Vagina (tissue), 2 donors: Measurements from ENCODE around the gene SYTL5. TPM values are rescaled to one million over a fixed set of nuclear protein-coding genes. Genes with fewer than 3 reads are reported as not detected.

Experiments used
- DNase-seq, 2 donors: peaks; one replicate each; pipeline ENCODE4 v3.0.0-alpha.2; 2017; ENCODE audit errors: extremely low spot score in 2 of 2
- H3K27ac ChIP-seq: fragments of 200-600 bp; sonication (generic); one replicate; pipeline ENCODE4 v1.5.1; 2019
- H3K27me3 ChIP-seq: fragments of 200-600 bp; sonication (generic); one replicate; pipeline ENCODE4 v1.5.1; 2019
- H3K36me3 ChIP-seq, 2 donors: fragments of 200-600 bp; sonication (generic); one replicate each; pipeline ENCODE4 v1.5.1; 2017 to 2019
- H3K4me1 ChIP-seq: fragments of 200-600 bp; sonication (generic); one replicate; pipeline ENCODE4 v1.5.1; 2019
- H3K4me3 ChIP-seq, 2 donors: fragments of 200-600 bp; sonication (generic); 1 replicate in 1 of 2; 2 replicates in 1 of 2; pipeline ENCODE4 v1.5.1; 2016 to 2019
- H3K9me3 ChIP-seq: fragments of 200-600 bp; sonication (generic); one replicate; pipeline ENCODE4 v1.5.1; 2019
- POLR2A ChIP-seq, 2 donors: fragments of 450-650 bp; IDR thresholded peaks; one replicate each; pipeline ENCODE4 v1.6.1; 2017; ENCODE audit warnings: antibody characterized with exemption in 2 of 2, mild to moderate bottlenecking in 2 of 2, moderate library complexity in 2 of 2
- POLR2AphosphoS5 ChIP-seq, 2 donors: sonication (generic); formaldehyde crosslinking; IDR thresholded peaks; one replicate each; pipeline ENCODE4 v1.9.0; 2017; ENCODE audit warnings: antibody characterized with exemption in 2 of 2, mild to moderate bottlenecking in 2 of 2, low read depth in 1 of 2; ENCODE audit not compliant: insufficient read depth in 1 of 2
- intact Hi-C: fragments of 100-400 bp; cut with DNase I; formaldehyde crosslinking; loops from one replicate; pipeline ENCODE4 v1.15.1; 2023
- total RNA-seq: library from RNA; depleted of rRNA; stranded (reverse); fragments of >200 nt; gene quantifications from one replicate; pipeline ENCODE4 v1.2.3, GENCODE V29; 2016
- TF ChIP-seq, protein P1 (sequence below), 3 experiments: fragments of 450-650 bp in 2 of 3; fragments of 200-600 bp in 1 of 3; sonication (generic) in 1 of 3; IDR thresholded peaks; one replicate each; pipeline ENCODE4 v1.5.1; 2017 to 2019; ENCODE audit warnings: antibody characterized with exemption in 3 of 3, mild to moderate bottlenecking in 2 of 3, moderate library complexity in 2 of 3

The SYTL5 gene
- total RNA-seq, 1 donor from 2014 or later: 1.2 TPM

DNA sequence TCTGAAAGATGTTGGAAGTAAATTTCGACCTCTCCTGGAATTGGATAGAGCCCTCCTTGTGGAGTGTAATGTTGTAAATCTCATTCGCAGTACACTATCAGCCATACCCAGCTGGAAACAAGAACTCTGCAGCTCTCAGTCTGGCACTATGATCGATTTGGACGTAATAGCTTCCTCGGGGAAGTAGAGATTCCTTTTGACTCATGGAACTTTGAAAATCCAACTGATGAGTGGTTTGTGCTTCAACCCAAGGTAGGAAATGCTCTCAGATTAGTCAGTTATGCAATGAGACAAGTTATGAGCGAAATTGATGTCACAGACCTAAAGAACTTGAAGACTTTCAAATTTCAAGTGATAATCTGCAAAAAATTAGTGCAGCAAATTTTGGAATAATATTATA, 103.9 kb downstream of the SYTL5 start:
- Histone ChIP-seq H3K9me3 (no peaks in the 10 kb centered on the region), H3K36me3 (no peaks in the 10 kb centered on the region), H3K4me1 (no peaks in the 10 kb centered on the region), H3K4me3 (no peak overlapping the region), H3K27me3 (no peaks in the 10 kb centered on the region), H3K27ac (no peak overlapping the region)
- no peak for TF ChIP-seq POLR2AphosphoS5 (IDR thresholded peaks at IDR 0.05; ENCODE audit: insufficient read depth in 1 of 2, low read depth in 1 of 2)
- TF ChIP-seq, protein P1, sequence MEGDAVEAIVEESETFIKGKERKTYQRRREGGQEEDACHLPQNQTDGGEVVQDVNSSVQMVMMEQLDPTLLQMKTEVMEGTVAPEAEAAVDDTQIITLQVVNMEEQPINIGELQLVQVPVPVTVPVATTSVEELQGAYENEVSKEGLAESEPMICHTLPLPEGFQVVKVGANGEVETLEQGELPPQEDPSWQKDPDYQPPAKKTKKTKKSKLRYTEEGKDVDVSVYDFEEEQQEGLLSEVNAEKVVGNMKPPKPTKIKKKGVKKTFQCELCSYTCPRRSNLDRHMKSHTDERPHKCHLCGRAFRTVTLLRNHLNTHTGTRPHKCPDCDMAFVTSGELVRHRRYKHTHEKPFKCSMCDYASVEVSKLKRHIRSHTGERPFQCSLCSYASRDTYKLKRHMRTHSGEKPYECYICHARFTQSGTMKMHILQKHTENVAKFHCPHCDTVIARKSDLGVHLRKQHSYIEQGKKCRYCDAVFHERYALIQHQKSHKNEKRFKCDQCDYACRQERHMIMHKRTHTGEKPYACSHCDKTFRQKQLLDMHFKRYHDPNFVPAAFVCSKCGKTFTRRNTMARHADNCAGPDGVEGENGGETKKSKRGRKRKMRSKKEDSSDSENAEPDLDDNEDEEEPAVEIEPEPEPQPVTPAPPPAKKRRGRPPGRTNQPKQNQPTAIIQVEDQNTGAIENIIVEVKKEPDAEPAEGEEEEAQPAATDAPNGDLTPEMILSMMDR (IDR thresholded peaks at IDR 0.05): no peak
- no peak for TF ChIP-seq POLR2A (IDR thresholded peaks at IDR 0.05)
- no peak for DNase-seq
- intact Hi-C loops: no loop called here

DNA sequence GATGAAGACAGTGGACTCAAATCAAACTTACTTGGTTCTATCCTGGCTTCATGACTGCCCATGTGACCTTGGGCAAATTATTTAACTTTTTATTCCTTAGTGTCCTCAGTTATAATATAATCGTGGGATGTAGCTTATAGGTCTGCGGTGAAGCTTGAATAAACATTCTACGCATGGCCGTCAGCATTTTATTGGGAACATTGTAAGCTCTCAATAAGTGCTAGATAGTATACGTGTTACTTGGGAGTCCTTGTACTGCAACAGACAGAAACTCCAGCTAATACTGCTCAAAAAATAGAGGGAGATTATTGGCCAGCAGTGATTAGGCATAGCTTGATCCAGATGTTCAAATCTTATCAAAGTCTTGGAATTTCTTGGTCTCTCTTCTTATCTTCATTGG, 104.8 kb downstream of the SYTL5 start:
- H3K27ac ChIP-seq: no peak overlapping the region
- no peak overlapping the region for H3K4me3 ChIP-seq
- intact Hi-C loops: no loop called here
- TF ChIP-seq POLR2AphosphoS5 (IDR thresholded peaks at IDR 0.05; ENCODE audit: insufficient read depth in 1 of 2, low read depth in 1 of 2) (no peak), POLR2A (IDR thresholded peaks at IDR 0.05) (no peak)
- TF ChIP-seq, protein P1 (IDR thresholded peaks at IDR 0.05): no peak
- no peaks in the 10 kb centered on the region for H3K4me1 ChIP-seq
- H3K36me3 ChIP-seq: no peaks in the 10 kb centered on the region
- H3K27me3 ChIP-seq: no peaks in the 10 kb centered on the region
- DNase-seq: no peak
- no peaks in the 10 kb centered on the region for H3K9me3 ChIP-seq

DNA sequence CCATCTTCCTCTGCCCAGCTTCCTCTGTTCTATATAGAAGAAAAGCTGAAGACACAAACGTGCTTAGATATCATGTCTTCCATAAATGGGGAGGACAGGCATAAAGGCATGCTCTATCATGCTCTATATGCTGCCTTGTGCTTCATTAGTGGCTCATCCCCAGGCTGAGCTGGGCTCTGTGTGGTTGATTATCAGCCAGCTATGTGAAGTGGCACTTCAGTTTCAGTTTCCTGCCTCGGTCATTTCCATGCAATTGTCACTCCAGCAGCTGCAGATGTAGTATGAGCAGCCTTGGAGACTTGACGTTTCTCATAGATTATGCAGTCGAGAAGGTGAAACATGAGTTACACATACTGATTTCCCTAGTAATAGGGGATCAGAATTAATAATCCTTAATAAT, 106.2 kb downstream of the SYTL5 start:
- Histone ChIP-seq H3K36me3 (no peaks in the 10 kb centered on the region), H3K4me1 (no peaks in the 10 kb centered on the region), H3K27me3 (no peaks in the 10 kb centered on the region), H3K9me3 (no peaks in the 10 kb centered on the region), H3K27ac (no peak overlapping the region), H3K4me3 (no peak overlapping the region)
- DNase-seq: no peak
- intact Hi-C loops: no loop called here
- TF ChIP-seq, protein P1 (IDR thresholded peaks at IDR 0.05): no peak
- no peak for TF ChIP-seq POLR2AphosphoS5 (IDR thresholded peaks at IDR 0.05; ENCODE audit: insufficient read depth in 1 of 2, low read depth in 1 of 2)
- no peak for TF ChIP-seq POLR2A (IDR thresholded peaks at IDR 0.05)

DNA sequence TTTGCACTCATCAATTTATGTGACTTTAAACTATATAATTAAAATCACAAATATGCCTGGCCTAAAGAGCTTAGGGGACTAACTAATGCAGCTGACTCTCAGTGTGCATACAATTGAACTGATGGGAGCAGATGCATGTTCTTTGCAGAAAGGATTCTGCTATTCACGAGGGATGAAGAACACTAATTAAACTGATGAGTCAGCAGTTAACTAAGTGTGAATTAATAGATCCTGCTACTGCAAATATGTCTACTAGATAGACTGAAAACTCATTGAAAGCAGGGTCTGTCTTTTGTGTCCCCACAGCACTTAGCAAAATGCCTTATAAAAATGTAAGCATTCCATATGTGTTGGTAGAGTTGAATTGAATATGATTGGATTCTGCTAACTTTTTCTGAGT, 110.4 kb downstream of the SYTL5 start:
- intact Hi-C loops: no loop called here
- TF ChIP-seq POLR2A (IDR thresholded peaks at IDR 0.05) (no peak), POLR2AphosphoS5 (IDR thresholded peaks at IDR 0.05; ENCODE audit: insufficient read depth in 1 of 2, low read depth in 1 of 2) (no peak)
- TF ChIP-seq, protein P1 (IDR thresholded peaks at IDR 0.05): no peak
- Histone ChIP-seq H3K27me3 (no peaks in the 10 kb centered on the region), H3K36me3 (no peaks in the 10 kb centered on the region), H3K27ac (no peak overlapping the region), H3K4me3 (no peak overlapping the region), H3K9me3 (no peaks in the 10 kb centered on the region), H3K4me1 (no peaks in the 10 kb centered on the region)
- DNase-seq: no peak

DNA sequence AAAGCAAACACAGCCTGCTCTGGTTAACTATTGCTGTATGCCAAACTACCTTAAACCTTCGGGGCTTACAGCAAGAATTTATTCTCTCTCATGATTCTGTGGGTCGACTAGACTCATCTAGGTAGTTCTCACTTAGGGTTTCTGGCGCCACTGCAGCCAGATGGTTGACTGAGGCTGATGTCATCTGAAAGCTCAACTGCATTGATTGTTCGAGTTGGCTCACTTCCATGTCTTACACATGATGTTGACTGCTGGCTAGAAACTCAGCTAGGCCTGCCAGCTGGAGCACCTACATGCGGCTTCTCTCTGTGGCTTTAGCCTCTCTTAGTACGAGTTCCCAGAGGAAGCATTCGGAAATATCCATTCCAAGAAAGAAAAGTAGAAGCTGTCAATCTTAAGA, 111.1 kb downstream of the SYTL5 start:
- no peaks in the 10 kb centered on the region for H3K36me3 ChIP-seq
- no peak for DNase-seq
- TF ChIP-seq, protein P1 (IDR thresholded peaks at IDR 0.05): no peak
- TF ChIP-seq POLR2AphosphoS5 (IDR thresholded peaks at IDR 0.05; ENCODE audit: insufficient read depth in 1 of 2, low read depth in 1 of 2) (no peak), POLR2A (IDR thresholded peaks at IDR 0.05) (no peak)
- no peaks in the 10 kb centered on the region for H3K27me3 ChIP-seq
- H3K9me3 ChIP-seq: no peaks in the 10 kb centered on the region
- intact Hi-C loops: no loop called here
- H3K4me1 ChIP-seq: no peaks in the 10 kb centered on the region
- no peak overlapping the region for H3K27ac ChIP-seq
- no peak overlapping the region for H3K4me3 ChIP-seq
